Measurements from ENCODE around the gene CSMD2.
"Not testable (repeated sequence)": the region's sequence is repeated elsewhere in the genome, so short reads cannot be mapped to it uniquely, and the experiment has no call there.

Gene CSMD2

DNA sequence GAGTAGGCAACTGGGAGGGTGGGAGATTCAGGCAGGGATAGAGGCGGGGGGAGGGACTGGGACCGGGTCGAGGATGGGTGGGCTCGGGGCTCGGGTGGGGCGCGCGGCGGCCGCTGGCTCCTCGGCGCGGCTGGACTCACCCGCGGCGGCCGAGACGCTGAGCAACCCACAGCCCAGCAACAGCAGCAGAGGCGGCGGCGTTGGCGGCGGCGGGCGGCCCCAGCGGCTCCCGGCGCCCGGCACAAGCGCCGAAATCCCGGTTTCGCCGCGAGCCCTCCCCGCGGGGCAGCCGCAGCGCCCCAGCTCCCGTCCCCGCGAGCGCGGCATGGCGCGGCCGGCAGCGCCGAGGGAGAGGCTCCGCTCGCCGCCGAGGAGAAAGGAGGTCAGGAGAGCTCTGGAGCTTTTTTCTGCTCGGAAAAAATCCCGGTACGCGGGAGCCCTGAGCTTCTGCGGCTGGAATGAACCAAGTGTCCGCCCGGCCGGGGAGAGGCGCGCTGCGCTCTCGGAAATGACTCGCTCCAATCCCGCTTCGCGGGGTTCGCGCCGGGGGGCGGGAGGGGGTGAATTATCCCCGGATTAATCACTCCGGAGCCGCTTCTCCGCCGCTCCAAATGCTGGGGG is at the start of gene CSMD2:
Gene CSMD2, minus strand, starts transcription at position 460 of the 621 bp plus-strand sequence. Its CDS starts 133 bp downstream, at position 327.
- DNase-seq: peak; percentile 35

- DNase-seq: no peak
These were observed 48.9 kb upstream of the CSMD2 start for GRCh38 chr1:34213956-34214355.

DNA sequence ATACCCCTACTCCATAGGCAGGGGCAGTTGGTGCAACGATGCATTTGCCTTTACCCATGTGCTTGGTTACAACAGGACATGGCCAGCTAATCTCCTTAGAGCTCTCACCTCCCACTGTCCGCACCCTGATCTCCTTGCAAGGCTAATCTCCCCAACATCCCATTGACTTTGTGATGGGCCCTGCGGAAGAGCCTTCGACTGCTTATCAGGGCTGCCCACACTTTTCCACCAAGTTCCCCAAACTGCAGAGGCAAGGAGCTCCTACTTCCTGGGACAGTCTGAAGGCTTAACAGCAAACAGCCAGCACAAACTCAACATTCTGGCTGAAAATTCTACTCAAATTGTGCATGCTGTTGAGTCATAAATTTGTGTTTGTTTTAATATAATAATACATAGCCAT is 47.6 kb upstream of the CSMD2 start:
- no peak for DNase-seq

DNA sequence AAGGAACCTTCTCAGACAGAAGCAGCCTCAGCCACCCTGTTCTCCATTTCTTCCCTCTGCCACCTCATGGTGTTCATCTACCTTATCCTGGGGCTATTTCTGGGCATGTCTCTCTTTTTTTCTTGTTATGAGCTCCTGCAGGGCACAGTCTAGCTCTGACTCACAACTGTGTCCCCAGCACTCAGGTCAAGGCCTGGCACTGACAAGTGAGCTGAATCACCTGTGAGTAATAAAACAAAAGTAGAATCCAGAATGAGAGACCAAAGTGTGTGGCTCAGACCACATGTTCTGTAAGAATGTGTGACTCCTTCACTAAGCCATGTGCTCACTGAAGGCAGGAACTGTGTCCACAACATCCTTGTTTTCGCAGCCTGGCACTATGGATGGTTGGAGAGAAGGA is 34.9 kb upstream of the CSMD2 start:
- DNase-seq: no peak

DNA sequence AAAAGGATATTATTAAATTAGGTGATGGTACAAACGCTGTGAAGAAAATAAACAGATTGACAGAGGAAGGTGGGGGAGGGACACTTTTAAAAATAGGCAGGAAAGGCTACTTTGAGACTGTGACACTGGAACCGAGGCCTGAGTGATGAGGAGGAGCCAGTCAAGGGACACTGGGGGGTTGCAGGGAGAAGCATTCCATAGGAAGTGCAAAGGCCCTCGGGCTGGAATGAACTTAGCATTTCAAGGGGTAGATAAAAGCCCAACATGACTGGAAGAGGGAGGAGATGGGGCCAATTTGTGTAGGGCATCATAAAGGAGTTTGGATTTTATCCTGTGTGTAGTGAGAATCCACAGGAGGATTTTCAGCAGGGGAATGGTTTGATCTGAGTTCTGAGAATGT is 27.6 kb upstream of the CSMD2 start:
- no peak for DNase-seq

- DNase-seq: no peak
These were observed 25.7 kb upstream of the CSMD2 start for GRCh38 chr1:34190692-34191091.

DNA sequence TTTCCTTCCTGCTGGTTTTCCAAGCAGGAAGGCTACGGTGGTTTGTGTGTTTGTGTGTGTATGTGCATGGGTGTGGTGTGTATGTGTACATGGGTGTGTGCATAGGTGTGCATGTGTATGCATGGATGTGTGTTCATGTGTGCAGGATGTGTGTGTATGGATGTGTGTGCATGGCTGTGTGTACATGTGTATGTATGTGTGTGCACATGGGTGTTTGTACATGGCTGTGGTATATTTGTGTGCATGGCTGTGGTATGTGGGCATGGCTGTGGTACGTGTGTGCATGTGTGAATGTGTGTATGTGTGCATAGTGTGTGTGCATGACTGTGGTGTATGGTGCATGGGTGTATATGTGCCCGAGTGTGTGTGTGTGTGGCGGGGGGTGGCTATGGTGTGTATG is 24.0 kb upstream of the CSMD2 start:
- DNase-seq: no peak

GRCh38 chr1:34188418-34188817 is 23.4 kb upstream of the CSMD2 start:
- no peak for DNase-seq

DNA sequence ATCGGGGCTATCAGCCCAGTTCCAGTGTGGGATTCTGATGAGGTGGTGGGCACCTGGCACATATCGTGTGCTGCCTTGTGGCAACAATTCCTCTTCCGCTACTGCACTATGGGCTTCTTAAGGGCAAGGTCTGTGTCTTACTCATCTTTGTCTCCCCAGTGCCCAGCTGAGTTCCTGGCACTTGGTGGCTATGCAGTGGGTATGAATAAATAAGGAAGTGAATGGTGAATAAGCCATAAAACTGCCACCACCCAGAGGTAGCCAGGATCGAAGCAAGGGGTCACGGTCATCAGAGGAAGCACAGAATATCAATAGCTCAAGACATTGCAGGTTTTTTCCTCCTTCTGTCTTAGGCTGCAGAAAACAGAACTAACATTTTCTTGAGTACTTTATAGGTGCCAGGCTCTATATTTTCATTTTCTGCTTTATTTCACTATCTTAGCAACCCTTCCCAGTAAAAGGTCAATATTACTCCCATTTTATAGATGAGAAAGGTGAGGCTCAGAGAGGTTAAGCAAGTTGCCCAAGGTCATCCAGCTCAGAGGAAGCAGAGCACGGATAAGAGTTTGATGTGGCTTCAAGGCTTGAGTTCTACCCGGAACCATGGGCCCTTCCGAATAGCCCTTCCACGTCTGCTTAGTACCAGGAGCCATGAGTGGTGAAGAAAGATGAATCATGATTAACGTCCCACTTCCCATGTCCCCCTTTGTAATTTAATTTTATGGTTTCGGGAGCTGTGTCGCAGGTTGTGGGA is 21.9 kb upstream of the CSMD2 start:
- DNase-seq: no peak

DNA sequence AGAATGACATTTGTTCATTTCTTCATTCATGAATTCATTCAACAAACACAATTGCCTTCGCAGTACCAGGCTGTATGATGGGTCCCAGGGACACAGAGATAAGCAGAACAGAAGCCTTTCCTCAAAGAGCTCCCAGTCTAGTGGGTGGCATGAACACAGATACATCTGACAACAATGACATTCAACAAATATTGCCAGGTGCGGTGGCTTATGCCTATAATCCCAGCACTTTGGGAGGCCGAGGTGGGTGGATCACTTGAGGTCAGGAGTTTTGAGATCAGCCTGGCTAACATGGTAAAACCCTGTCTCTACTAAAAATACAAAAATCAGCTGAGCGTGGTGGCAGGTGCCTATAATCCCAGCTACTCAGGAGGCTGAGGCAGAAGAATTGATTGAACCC is 18.4 kb upstream of the CSMD2 start:
- not testable (repeated sequence) for DNase-seq

- no peak for DNase-seq
These were observed 13.0 kb upstream of the CSMD2 start for GRCh38 chr1:34178072-34178471.

DNA sequence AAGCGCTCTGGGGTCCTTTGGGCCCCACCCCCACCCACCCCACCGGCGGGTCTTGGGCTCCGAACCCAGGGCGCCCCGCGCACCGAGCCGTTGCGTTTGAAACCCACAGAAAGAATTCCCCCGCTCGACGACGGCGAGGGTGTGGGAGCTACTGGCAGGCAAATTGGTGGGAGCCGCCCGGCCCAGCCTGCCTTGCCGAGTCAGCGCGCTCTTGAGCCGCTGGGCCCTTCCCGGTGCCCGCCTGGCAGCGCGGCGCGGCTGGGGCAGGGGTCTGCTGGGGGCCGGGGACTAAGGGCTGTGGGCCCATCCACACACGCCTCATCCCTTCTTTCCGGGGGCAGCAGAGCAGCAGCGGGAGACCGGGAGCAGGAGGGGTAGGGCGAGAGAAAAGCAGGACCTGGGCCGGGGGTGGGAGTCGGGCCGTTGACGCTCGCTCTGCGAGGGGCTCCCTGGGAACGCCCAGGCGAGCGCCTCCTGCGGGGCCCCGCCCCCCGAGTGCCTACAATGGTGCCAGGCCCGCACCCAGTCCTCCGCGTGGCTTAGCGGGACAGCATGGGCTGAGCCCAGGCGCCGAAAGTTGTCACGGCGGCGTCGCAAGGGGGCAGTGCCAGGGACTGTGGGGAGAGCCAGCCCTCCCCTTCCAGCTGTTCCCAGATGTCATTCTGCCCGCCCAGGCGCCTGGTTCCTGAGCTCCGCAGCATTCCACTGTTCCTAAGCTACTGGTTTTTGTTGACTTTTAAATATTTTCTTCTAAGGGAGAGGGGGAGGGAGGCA is 12.0 kb upstream of the CSMD2 start, which contains the start of gene C1orf94:
Gene C1orf94, plus strand, starts transcription at position 78 of the 774 bp plus-strand sequence. CDS start 883 bp downstream, outside the sequence.
- no peak for DNase-seq

DNA sequence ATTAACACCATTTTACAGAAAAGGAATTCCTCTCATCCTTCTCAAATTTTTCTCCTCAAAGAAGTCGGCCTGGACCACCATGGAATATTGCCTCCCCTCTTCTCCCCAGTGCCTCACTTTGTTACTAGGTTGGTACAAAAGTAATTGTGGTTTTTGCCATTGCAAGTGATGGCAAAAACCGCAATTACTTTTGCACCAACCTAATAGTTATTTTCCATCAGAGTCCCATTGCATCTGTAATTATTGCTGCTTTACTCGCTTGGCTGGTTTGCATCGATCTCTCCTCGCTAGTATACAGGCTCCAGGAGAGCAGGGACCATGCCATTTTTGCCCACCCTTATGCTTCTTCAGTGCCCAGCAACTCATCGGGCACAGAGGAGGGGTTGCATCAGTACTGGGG is 10.7 kb upstream of the CSMD2 start:
- no peak for DNase-seq

GRCh38 chr1:34167389-34167788 is 2.4 kb upstream of the CSMD2 start:
- no peak for DNase-seq

DNA sequence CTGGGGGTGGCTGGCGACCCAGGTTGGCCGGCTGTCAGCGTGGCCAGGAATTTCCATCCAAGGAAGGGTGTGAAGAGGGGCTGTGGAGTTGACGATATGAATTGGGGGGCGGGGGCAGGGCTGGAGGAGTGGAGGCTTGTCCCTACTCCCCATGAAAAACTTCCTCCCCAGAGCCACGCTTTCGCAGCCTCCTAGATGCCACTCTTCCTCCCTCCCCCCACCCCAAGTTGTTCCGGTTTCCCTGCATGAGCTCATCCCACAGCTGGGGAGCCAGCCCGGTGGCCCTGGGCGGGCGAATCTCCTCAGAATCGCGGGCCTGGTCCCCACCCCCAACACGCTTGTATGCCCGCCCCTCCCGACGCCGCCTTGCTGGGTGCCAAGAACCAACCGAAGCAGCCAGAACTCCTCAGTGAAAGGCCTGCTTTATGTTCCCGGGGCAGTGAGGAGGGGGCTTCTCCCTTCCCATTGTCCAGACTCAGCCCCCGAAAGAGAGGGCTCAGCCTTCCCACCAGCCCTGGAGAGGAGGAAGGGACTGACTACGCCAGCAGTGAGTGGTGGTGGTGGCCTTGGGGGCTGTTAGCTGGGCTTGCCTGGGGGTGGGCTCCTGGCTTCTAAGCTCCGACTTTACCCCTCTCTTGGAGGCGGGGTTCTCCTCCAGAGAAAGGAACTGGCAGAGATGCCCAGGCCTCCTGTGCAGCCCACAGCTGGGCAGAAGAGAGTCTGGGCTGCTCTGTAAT is 1.8 kb upstream of the CSMD2 start:
- DNase-seq: no peak

DNA sequence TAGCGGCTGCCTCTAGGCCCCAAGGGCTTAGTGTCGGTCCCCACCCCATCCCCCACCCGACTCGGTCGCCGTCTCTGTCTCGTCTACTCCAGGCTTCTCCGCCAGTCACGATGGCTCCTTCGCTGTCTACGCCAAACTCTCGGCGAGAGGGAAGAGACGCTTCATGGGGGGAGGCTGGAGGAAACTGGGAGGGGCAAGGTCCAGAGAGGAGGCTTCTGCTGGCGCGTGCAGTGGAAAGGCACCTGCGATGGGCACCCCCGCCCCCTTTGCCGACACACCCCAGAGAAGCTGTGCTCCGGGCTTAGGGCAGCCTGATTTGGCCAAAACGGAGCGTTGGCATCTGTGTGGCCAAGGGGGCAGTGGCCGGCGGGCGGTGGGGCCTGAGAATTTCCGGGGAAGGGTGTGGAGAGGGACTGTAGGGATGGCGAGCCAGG is 1.2 kb upstream of the CSMD2 start:
- no peak for DNase-seq

GRCh38 chr1:34165422-34165921 is 442 bp upstream of the CSMD2 start:
- no peak for DNase-seq

- no peak for DNase-seq
These were observed 968 bp downstream of the CSMD2 start for GRCh38 chr1:34163792-34164731.

DNA sequence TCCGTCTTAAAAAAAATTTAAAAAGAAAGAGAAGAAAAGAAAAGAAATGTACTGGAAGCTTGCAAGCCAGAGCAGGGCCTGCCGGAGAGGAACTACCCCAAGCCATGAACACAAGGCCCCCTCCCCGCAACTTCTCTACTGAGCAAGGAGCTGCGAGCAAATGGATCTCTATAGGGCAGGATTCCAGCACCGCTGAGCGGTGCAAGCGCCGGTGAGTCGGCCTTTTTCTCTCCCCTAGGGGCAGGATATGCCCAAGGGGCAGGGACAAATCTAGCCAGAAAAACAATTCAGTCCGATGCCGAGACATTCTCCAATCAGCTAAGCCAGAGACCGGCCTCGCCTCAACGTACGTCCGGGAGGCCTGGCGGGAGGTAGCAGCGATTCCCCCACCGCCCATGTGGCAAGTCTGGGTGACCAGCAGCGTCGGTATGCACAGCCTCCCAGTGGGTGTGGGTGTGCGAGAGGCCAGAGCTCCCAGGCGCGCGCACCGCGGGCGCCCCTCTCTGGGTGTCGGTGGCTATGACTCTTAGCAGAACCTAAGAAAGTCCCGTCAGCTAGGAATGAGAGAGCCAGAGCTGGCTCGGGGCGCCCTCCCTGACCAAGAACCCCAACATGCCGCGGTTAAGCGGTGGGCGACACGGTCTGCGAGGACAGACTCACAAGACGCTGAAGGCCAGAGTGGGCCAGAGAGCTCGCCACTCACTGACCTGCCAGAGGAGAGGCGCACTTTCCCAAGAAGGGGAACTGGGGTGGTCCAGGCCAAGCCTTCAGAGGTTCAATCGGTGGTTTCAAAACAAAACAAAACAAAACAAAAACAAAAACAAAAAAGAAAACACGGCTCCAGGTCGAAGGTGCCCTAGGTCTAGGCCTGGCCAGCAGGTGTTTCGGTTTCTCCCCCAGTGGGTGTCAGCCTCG is 1.9 kb downstream of the CSMD2 start:
- DNase-seq: no peak

DNA sequence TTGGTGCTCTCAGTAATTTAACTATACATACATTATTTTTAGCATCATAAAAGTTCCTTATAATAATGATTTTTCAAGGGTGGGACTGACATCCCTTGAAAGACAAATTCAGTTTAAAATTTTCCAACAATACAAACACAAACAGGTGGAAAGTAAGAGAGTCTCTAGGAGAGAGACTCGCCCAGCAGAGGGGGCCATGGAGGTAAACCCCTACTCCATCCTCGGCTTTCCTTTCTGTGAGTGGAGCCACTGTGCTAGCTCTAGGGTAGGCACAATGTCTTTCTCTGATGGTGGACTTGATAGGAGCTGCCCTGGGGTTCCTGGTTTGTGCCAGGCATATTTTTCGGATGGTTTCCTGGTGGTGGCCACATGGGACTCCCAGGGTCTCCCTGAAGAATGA is 8.3 kb downstream of the CSMD2 start:
- DNase-seq: no peak

GRCh38 chr1:34155860-34156259 is 9.2 kb downstream of the CSMD2 start:
- no peak for DNase-seq
